Measurements from ENCODE around the gene ADAM22.
"Not testable (repeated sequence)": the region's sequence is repeated elsewhere in the genome, so short reads cannot be mapped to it uniquely, and the experiment has no call there.

Gene ADAM22

GRCh38 chr7:87933953-87934698 lies at the start of gene ADAM22:
Gene ADAM22 (plus strand): TSS chr7:87934251. CDS start chr7:87934466, 215 bp downstream.
- peak; percentile 79 for DNase-seq

- DNase-seq: no peak
These were observed 49.0 kb upstream of the ADAM22 start for GRCh38 chr7:87885018-87885417.

- peak; percentile 31 for DNase-seq
These were observed 47.2 kb upstream of the ADAM22 start for GRCh38 chr7:87886875-87887274.

GRCh38 chr7:87895363-87895762 lies 38.7 kb upstream of the ADAM22 start:
- DNase-seq: no peak

- no peak for DNase-seq
These were observed 34.8 kb upstream of the ADAM22 start for GRCh38 chr7:87899255-87899654.

- peak; percentile 11 for DNase-seq
These were observed 26.7 kb upstream of the ADAM22 start for GRCh38 chr7:87907136-87907906.

- not testable (repeated sequence) for DNase-seq
These were observed 25.2 kb upstream of the ADAM22 start for GRCh38 chr7:87908814-87909213.

GRCh38 chr7:87912121-87912520 lies 21.9 kb upstream of the ADAM22 start:
- no peak for DNase-seq

- DNase-seq: no peak
These were observed 15.3 kb upstream of the ADAM22 start for GRCh38 chr7:87918740-87919139.

GRCh38 chr7:87919875-87920274 lies 14.2 kb upstream of the ADAM22 start:
- DNase-seq: no peak

- DNase-seq: no peak
These were observed 13.5 kb upstream of the ADAM22 start for GRCh38 chr7:87920578-87920977.

GRCh38 chr7:87922759-87923395 lies 11.2 kb upstream of the ADAM22 start:
- DNase-seq: not testable (repeated sequence)

- DNase-seq: no peak
These were observed 7.2 kb upstream of the ADAM22 start for GRCh38 chr7:87926581-87927461.

GRCh38 chr7:87933605-87933952 lies 472 bp upstream of the ADAM22 start:
- no peak for DNase-seq

GRCh38 chr7:87934699-87935383 lies 790 bp downstream of the ADAM22 start:
- DNase-seq: no peak

GRCh38 chr7:87935384-87935706 lies 1.3 kb downstream of the ADAM22 start:
- DNase-seq: no peak

GRCh38 chr7:87941138-87941537 lies 7.1 kb downstream of the ADAM22 start:
- DNase-seq: no peak

GRCh38 chr7:87944547-87944946 lies 10.5 kb downstream of the ADAM22 start:
- no peak for DNase-seq

GRCh38 chr7:87945926-87946325 lies 11.9 kb downstream of the ADAM22 start:
- not testable (repeated sequence) for DNase-seq

- no peak for DNase-seq
These were observed 14.3 kb downstream of the ADAM22 start for GRCh38 chr7:87948371-87948770.

GRCh38 chr7:87959336-87959735 lies 25.3 kb downstream of the ADAM22 start:
- DNase-seq: no peak

- no peak for DNase-seq
These were observed 26.2 kb downstream of the ADAM22 start for GRCh38 chr7:87960239-87960638.

All from HCEC 1CT (cell line).